Measurements from ENCODE around the gene NEGR1. TPM values are rescaled to one million over a fixed set of nuclear protein-coding genes. Genes with fewer than 3 reads are reported as not detected.

The NEGR1 gene
- total RNA-seq, 4 donors from 2014 or later, result 33.3 to 73.0 (median 54.1) TPM

DNA sequence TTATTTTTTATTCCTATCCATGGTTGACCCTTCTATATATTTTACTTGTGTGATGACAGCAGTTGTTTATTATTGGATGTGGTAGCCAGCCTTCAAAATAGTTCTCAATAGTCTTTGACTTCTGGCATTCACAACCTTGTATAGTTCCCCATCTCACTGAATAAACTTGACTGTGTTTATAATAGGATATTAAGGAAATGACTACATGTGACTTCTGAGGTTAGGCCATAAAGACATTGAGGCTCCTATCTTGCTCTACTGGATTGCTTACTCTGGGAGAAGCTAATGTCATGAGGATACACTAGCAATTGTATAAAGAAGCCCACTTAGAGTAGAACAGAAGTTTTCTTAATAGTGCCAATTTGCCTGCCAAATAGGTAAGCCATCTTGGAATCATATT lies 231.8 kb downstream of the NEGR1 start:
- H3K4me1 ChIP-seq, result no peaks in the 10 kb centered on the region
- H3K9me3 ChIP-seq, result no peaks in the 10 kb centered on the region
- TF ChIP-seq POLR2A (IDR thresholded peaks at IDR 0.05), result no peak
- TF ChIP-seq, protein P1, sequence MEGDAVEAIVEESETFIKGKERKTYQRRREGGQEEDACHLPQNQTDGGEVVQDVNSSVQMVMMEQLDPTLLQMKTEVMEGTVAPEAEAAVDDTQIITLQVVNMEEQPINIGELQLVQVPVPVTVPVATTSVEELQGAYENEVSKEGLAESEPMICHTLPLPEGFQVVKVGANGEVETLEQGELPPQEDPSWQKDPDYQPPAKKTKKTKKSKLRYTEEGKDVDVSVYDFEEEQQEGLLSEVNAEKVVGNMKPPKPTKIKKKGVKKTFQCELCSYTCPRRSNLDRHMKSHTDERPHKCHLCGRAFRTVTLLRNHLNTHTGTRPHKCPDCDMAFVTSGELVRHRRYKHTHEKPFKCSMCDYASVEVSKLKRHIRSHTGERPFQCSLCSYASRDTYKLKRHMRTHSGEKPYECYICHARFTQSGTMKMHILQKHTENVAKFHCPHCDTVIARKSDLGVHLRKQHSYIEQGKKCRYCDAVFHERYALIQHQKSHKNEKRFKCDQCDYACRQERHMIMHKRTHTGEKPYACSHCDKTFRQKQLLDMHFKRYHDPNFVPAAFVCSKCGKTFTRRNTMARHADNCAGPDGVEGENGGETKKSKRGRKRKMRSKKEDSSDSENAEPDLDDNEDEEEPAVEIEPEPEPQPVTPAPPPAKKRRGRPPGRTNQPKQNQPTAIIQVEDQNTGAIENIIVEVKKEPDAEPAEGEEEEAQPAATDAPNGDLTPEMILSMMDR (IDR thresholded peaks at IDR 0.05), result no peak
- no peak for TF ChIP-seq EP300 (IDR thresholded peaks at IDR 0.05)
- no peak for TF ChIP-seq POLR2AphosphoS5 (IDR thresholded peaks at IDR 0.05)
- H3K36me3 ChIP-seq, result no peaks in the 10 kb centered on the region
- H3K27ac ChIP-seq, result no peak overlapping the region
- no peaks in the 10 kb centered on the region for H3K27me3 ChIP-seq
- no peak for ATAC-seq
- H3K4me3 ChIP-seq, result no peak overlapping the region

DNA sequence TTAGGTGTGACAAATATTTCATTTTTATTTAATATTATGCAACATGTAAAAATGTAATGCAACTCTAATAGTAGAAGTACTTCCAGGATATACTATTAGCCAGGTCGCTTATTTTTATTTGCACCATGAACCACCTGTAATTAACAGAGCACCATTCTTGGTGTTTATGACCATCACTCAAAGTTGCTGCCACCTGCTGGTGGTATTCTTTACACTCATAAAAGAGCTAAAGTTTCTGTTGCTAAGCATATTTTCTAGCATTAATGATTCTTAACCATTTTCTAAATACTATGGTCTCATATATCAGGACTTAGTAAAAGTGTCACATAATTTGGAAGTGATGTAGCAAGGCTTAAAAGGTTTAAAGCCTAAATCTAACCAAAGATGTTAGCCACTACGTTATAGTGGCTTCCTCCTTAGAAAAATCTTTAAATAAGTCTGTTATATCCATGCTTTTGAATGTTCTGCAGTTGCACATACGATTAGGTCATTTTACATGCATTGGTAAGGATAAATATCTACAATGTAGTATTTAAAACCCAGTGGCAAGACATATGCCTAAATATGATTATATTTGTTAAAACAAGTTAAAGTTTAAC lies 244.5 kb downstream of the NEGR1 start:
- ATAC-seq, result no peak
- TF ChIP-seq POLR2AphosphoS5 (IDR thresholded peaks at IDR 0.05) (no peak), EP300 (IDR thresholded peaks at IDR 0.05) (no peak), POLR2A (IDR thresholded peaks at IDR 0.05) (no peak)
- TF ChIP-seq, protein P1 (IDR thresholded peaks at IDR 0.05), result peak; percentile 12 to 49 (median 32)
- Histone ChIP-seq H3K27me3 (no peaks in the 10 kb centered on the region), H3K9me3 (no peaks in the 10 kb centered on the region), H3K27ac (no peak overlapping the region), H3K4me1 (no peaks in the 10 kb centered on the region), H3K36me3 (no peaks in the 10 kb centered on the region), H3K4me3 (no peak overlapping the region)
- 73 to 76% methylated on average over 2 to 3 of the region's 3 CpGs for WGBS, 2 donors (ENCODE audit: low coverage in 1 of 2)

DNA sequence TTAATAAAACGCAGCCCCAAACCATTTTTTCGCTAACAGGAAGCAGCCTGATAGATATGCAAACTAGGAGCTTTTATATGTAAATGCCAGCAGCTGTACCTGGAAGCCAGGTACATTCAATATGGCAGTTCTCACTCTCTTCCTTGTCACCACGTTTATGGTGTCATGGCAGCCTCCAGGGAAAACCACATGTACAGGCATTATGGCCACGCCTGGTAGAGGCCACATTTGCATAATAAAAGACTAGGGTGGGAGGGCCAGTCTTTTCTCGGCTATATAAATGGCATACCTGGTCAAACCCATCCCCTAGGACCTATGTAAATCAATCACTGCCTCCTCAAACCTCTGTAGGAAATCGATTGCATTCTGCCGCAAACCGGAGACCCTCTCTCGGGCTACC lies 247.5 kb downstream of the NEGR1 start:
- Histone ChIP-seq H3K27ac (no peak overlapping the region), H3K4me1 (no peaks in the 10 kb centered on the region), H3K36me3 (no peaks in the 10 kb centered on the region), H3K4me3 (no peak overlapping the region), H3K27me3 (no peaks in the 10 kb centered on the region), H3K9me3 (no peaks in the 10 kb centered on the region)
- ATAC-seq, result no peak
- 92 to 97% methylated on average over 8 to 9 of the region's 9 CpGs for WGBS, 2 donors (ENCODE audit: low coverage in 1 of 2)
- TF ChIP-seq POLR2A (IDR thresholded peaks at IDR 0.05) (no peak), POLR2AphosphoS5 (IDR thresholded peaks at IDR 0.05) (no peak), EP300 (IDR thresholded peaks at IDR 0.05) (no peak)
- TF ChIP-seq, protein P1 (IDR thresholded peaks at IDR 0.05), result no peak

DNA sequence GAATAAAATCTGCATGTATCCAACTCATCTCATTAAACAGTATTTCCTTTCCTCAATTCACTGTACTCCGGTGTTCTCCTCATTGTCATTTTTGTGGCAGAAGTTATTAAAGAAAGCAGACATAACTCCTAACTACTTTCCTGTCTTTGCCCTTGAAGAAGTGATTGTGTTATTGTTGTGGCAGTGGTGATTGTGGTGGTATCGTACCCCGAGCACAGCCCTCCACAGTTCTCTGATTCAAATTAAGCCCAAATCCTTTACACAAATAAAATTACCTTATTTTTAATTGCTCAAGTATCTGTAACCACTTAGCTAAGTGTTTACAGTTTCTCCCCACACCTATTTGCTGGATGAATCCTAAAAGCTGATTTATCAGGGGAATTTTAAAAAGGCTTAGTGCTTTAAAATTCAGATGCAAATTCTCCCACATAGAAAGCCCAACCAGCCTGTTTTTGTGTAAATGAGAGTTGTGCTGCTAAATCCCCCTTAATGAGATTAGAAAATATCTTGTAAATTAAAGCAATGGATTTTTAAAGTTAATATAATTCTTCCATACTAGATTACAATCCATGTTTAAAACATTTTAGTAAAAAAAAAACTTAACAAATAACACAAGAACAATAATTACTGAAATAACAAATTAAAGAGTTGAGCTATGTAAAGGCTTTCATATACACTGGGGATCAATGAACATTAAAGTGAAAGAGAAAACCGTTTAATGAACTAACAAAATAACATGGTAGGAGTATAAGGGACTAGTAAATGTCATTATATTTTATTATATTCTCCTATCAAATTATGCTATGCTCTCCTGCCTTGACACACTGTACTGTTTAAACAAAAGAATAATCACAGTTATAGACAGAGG lies 259.0 kb downstream of the NEGR1 start:
- no peaks in the 10 kb centered on the region for H3K27me3 ChIP-seq
- no peaks in the 10 kb centered on the region for H3K9me3 ChIP-seq
- no peak overlapping the region for H3K4me3 ChIP-seq
- TF ChIP-seq POLR2A (IDR thresholded peaks at IDR 0.05) (no peak), EP300 (IDR thresholded peaks at IDR 0.05) (no peak), POLR2AphosphoS5 (IDR thresholded peaks at IDR 0.05) (no peak)
- TF ChIP-seq, protein P1 (IDR thresholded peaks at IDR 0.05), result no peak
- 71 to 85% methylated on average over 4 of the region's 4 CpGs for WGBS, 2 donors (ENCODE audit: low coverage in 1 of 2)
- H3K27ac ChIP-seq, result no peak overlapping the region
- no peak for ATAC-seq
- H3K4me1 ChIP-seq, result no peaks in the 10 kb centered on the region
- H3K36me3 ChIP-seq, result no peaks in the 10 kb centered on the region

DNA sequence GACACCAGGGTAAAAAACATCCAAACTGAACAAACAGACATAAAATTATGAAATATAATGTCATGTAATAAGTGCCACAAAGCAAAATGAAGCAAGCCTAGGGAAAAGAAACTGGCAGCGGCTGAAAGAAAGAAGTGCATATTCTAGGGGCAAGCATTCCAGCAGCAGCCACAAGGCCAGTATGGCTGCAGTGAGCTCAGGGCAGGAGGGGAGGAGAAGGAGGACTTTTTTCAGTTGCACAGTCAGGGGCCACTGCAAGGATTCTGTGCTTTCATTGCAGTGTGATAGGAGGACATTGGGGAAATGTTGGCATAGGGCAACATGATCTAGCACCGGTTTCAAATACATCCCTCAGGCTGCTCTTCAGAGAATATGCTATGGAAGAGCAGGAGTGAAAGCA lies 263.8 kb downstream of the NEGR1 start:
- Histone ChIP-seq H3K27ac (no peak overlapping the region), H3K9me3 (no peaks in the 10 kb centered on the region), H3K4me3 (no peak overlapping the region), H3K27me3 (no peaks in the 10 kb centered on the region), H3K4me1 (no peaks in the 10 kb centered on the region), H3K36me3 (no peaks in the 10 kb centered on the region)
- no peak for ATAC-seq
- 92 to 100% methylated on average over 1 to 2 of the region's 2 CpGs for WGBS, 2 donors (ENCODE audit: low coverage in 1 of 2)
- TF ChIP-seq EP300 (IDR thresholded peaks at IDR 0.05) (no peak), POLR2AphosphoS5 (IDR thresholded peaks at IDR 0.05) (no peak), POLR2A (IDR thresholded peaks at IDR 0.05) (no peak)
- TF ChIP-seq, protein P1 (IDR thresholded peaks at IDR 0.05), result no peak

Measured in gastroesophageal sphincter (tissue), 4 donors.